Measurements from ENCODE around the gene IQGAP2. TPM values are rescaled to one million over a fixed set of nuclear protein-coding genes. Genes with fewer than 3 reads are reported as not detected.

Gene IQGAP2
- total and polyA plus RNA-seq, 2 of the 8 experiments (the other 6 are each of a cell fraction or from before 2014, with no cell fraction given) = 19.7 to 66.0 TPM

- TF ChIP-seq USF2 (IDR thresholded peaks at IDR 0.05; ENCODE audit: low read length) (no peak), TCF12 (IDR thresholded peaks at IDR 0.05; ENCODE audit: low read depth, low read length) (no peak), RXRA (IDR thresholded peaks at IDR 0.05; ENCODE audit: insufficient read depth, low read depth, low read length) (no peak), GTF2F1 (IDR thresholded peaks at IDR 0.05; ENCODE audit: borderline replicate concordance, low read depth, low read length) (no peak)
Measured at GRCh38 chr5:76526950-76527583, 124.0 kb downstream of the IQGAP2 start (continued).

Data from H1 (cell line).